Heart left ventricle (tissue), 16 donors: Measurements from ENCODE around the gene BCAN. TPM values are rescaled to one million over a fixed set of nuclear protein-coding genes. Genes with fewer than 3 reads are reported as not detected.
A peak's percentile ranks its signal among the peaks of the same experiment; 100 is the strongest.
"Not testable (repeated sequence)": the region's sequence is repeated elsewhere in the genome, so short reads cannot be mapped to it uniquely, and the experiment has no call there.

ENCODE experiments used
- ATAC-seq, 4 donors: fragments of 200-7000 bp; cut with Tn5 transposase; one replicate each; pipeline ENCODE4 v1.9.1; 2020 to 2022; ENCODE audit warnings: moderate library complexity in 4 of 4, mild to moderate bottlenecking in 3 of 4, moderate number of reproducible peaks in 1 of 4
- DNase-seq, 5 donors: peaks; one replicate each; pipeline ENCODE4 v3.0.0-alpha.2; 2020
- H3K27ac ChIP-seq, 12 donors: fragments of 200-600 bp; sonication (generic) in 4 of 12; one replicate each; pipeline versions ENCODE4 v1.5.0 to v1.8.0; 2016 to 2022; ENCODE audit warnings: mild to moderate bottlenecking in 2 of 12
- H3K27me3 ChIP-seq, 9 donors: fragments of 200-600 bp; sonication (generic) in 2 of 9; one replicate each; pipeline versions ENCODE4 v1.5.1 to v1.8.0; 2016 to 2022; ENCODE audit warnings: mild to moderate bottlenecking in 3 of 9
- H3K36me3 ChIP-seq, 9 donors: fragments of 200-600 bp; sonication (generic) in 2 of 9; one replicate each; pipeline versions ENCODE4 v1.5.0 to v1.8.0; 2018 to 2022; ENCODE audit warnings: mild to moderate bottlenecking in 2 of 9
- H3K4me1 ChIP-seq, 12 donors: fragments of 200-600 bp; sonication (generic) in 4 of 12; one replicate each; pipeline versions ENCODE4 v1.5.0 to v1.8.0; 2016 to 2022; ENCODE audit warnings: mild to moderate bottlenecking in 3 of 12
- H3K4me3 ChIP-seq, 12 donors: fragments of 200-600 bp; sonication (generic) in 4 of 12; one replicate each; pipeline versions ENCODE4 v1.5.0 to v1.8.0; 2017 to 2022; ENCODE audit warnings: mild to moderate bottlenecking in 9 of 12, moderate library complexity in 4 of 12
- H3K9me3 ChIP-seq, 12 donors: fragments of 200-600 bp; sonication (generic) in 4 of 12; one replicate each; pipeline versions ENCODE4 v1.5.0 to v1.8.0; 2016 to 2022; ENCODE audit warnings: mild to moderate bottlenecking in 1 of 12
- POLR2A ChIP-seq, 2 donors: fragments of 450-650 bp; IDR thresholded peaks; one replicate each; pipeline ENCODE4 v1.6.1; 2017; ENCODE audit warnings: antibody characterized with exemption in 2 of 2, mild to moderate bottlenecking in 2 of 2, moderate library complexity in 2 of 2
- WGBS, 4 donors: extraction: QIAGEN DNeasy Blood & Tissue Kit in 2 of 4; methylation state at CpG; one replicate each; pipeline versions ENCODE4 v1.1.5 to v1.1.7; 2013 to 2018; 5-methylcytosine and 5-hydroxymethylcytosine counted together
- intact Hi-C, 10 donors: fragments of 100-400 bp; cut with DNase I; formaldehyde crosslinking; loops; one replicate each; pipeline versions ENCODE4 v1.11.1 to v1.14.2; 2022
- polyA plus RNA-seq, 2 donors: library from polyadenylated mRNA; stranded (reverse); fragments of 200-250 nt; gene quantifications; one replicate each; pipeline ENCODE4 v1.2.3, GENCODE V29; 2013
- total RNA-seq, 9 donors: library from RNA; depleted of rRNA in 2 of 9; stranded (reverse); fragments of >200 nt in 2 of 9; fragmentation: NEBNext Ultra II Directional in 3 of 9; extraction: Animal tissue kit (Norgen Biotek cat#: 25700) in 3 of 9; gene quantifications; one replicate each; pipeline versions ENCODE4 v1.1.0 to v1.2.4, GENCODE V29; 2016 to 2023
- TF ChIP-seq, protein P1 (sequence below), 12 donors: fragments of 200-600 bp; sonication (generic) in 4 of 12; IDR thresholded peaks; one replicate each; pipeline versions ENCODE4 v1.5.0 to v1.8.0; 2018 to 2022; ENCODE audit warnings: antibody characterized with exemption in 12 of 12, mild to moderate bottlenecking in 5 of 12
- donor health status: ischemic (EF 13 %, LVEDD 7.1; RV severe dilation, severe dysfunction).
- donor health status: healthy with polysubstance abuse.
- donor health status: DM: no; HTN: yes; CAD: no.
- donor health status: DM: no; HTN: no; CAD: no.
- donor health status: ischemic (EF 25% LVEDD 6.9; RV normal size, moderate dysfunction).
- donor health status: ischemic (EF 25% LVEDD 5.7; RV mildly dilated, moderate dysfunction).
- donor health status: healthy.
- donor health status: DM: yes; HTN: yes; CAD: no.
- donor health status: ischemic (EF 35%, LVEDD 5.7; RV mildly dilated, moderate dysfunction).
- donor health status: nonischemic (EF 11% LVEDD 7.7; RV severe dilation, severe dysfunction).
- donor health status: DM: yes; HTN: yes; CAD: no.
- donor health status: PGD.
- donor health status: ischemic (EF 29% LVEDD 5.4; RV normal size, mild dysfunction).
- donor health status: nonischemic (EF 23%, LVEDD 6.1; RV moderate dilation, normal function).

Gene BCAN
- total and polyA plus RNA-seq, 11 donors: 0.09 to 0.27 (median 0.13) TPM; not detected in 5

- no peaks in the 10 kb centered on the region for H3K9me3 ChIP-seq
- TF ChIP-seq, protein P1, sequence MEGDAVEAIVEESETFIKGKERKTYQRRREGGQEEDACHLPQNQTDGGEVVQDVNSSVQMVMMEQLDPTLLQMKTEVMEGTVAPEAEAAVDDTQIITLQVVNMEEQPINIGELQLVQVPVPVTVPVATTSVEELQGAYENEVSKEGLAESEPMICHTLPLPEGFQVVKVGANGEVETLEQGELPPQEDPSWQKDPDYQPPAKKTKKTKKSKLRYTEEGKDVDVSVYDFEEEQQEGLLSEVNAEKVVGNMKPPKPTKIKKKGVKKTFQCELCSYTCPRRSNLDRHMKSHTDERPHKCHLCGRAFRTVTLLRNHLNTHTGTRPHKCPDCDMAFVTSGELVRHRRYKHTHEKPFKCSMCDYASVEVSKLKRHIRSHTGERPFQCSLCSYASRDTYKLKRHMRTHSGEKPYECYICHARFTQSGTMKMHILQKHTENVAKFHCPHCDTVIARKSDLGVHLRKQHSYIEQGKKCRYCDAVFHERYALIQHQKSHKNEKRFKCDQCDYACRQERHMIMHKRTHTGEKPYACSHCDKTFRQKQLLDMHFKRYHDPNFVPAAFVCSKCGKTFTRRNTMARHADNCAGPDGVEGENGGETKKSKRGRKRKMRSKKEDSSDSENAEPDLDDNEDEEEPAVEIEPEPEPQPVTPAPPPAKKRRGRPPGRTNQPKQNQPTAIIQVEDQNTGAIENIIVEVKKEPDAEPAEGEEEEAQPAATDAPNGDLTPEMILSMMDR (IDR thresholded peaks at IDR 0.05): no peak
- no peak for TF ChIP-seq POLR2A (IDR thresholded peaks at IDR 0.05)
- H3K36me3 ChIP-seq: peaks cover 0 to 21% (median 17%) of the 10 kb centered on the region in 9 donors
- no peak for DNase-seq
- ATAC-seq: peak in 3 of 4 donors; percentile 2 to 19 (median 7)
- intact Hi-C loops: loop anchor here in 5 of 10 donors (2.0 to 10.0 kb wide), 6 partner anchors 97 to 217 kb away; partner anchors contain the start of gene MEF2D (in 2 of the 5)
- peak overlapping the region; percentile 24 to 85 (median 72) for H3K27ac ChIP-seq
- H3K4me3 ChIP-seq: peak overlapping the region; percentile 56 to 86 (median 70)
- peaks cover 3 to 27% (median 14%) of the 10 kb centered on the region in 12 donors for H3K4me1 ChIP-seq
- WGBS, 4 donors: 74 to 79% (median 77%) methylated on average over 12 of the region's 12 CpGs
- H3K27me3 ChIP-seq: no peaks in the 10 kb centered on the region
Measured at GRCh38 chr1:156601892-156602291, 40.0 kb upstream of the BCAN start.

DNA sequence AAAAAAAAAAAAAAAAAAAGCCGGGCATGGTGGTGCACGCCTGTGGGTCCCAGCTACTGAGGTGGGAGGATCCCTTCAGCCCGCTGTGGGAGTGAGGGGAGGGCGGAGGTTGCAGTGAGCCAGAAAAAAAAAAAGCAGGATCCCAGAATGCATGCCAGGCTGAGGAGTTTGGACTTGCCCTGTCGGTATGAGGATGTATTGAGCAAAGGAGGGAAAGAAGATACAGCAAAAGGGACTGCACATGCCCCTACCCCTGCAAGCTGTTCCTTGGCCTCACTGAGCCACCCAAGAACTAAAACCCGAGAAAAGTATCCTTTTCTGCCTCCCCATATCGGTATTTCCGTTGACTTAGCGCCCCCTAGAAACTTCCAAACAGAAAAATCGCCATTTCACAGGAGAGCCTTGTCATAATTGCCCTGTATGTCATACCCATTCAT lies 39.3 kb upstream of the BCAN start:
- H3K27me3 ChIP-seq: no peaks in the 10 kb centered on the region
- no peak overlapping the region for H3K4me3 ChIP-seq
- H3K9me3 ChIP-seq: no peaks in the 10 kb centered on the region
- TF ChIP-seq POLR2A (IDR thresholded peaks at IDR 0.05): no peak
- TF ChIP-seq, protein P1 (IDR thresholded peaks at IDR 0.05): peak in 6 of 12 donors; percentile 17 to 37 (median 28)
- H3K36me3 ChIP-seq: peaks cover 0 to 15% (median 11%) of the 10 kb centered on the region in 9 donors
- 37 to 47% (median 43%) methylated on average over 10 of the region's 10 CpGs for WGBS, 4 donors
- no peak overlapping the region for H3K27ac ChIP-seq
- peaks cover 3 to 27% (median 14%) of the 10 kb centered on the region in 12 donors for H3K4me1 ChIP-seq
- intact Hi-C loops: loop anchor here in 5 of 10 donors (2.0 to 10.0 kb wide), 6 partner anchors 98 to 218 kb away; partner anchors contain the start of gene MEF2D (in 2 of the 5)
- no peak for DNase-seq
- no peak for ATAC-seq

GRCh38 chr1:156607344-156607743 lies 34.6 kb upstream of the BCAN start:
- not testable (repeated sequence) for DNase-seq, H3K27ac ChIP-seq, H3K27me3 ChIP-seq, H3K9me3 ChIP-seq, ATAC-seq, H3K36me3 ChIP-seq, H3K4me3 ChIP-seq
- WGBS, 4 donors: 82 to 92% (median 83%) methylated on average over 4 of the region's 4 CpGs
- H3K4me1 ChIP-seq: peaks cover 0 to 12% (median 6%) of the 10 kb centered on the region in 12 donors
- intact Hi-C loops: loop anchor here in 8 of 10 donors (2.0 to 10.0 kb wide), 6 partner anchors 23 to 223 kb away; partner anchors contain the start of gene MEF2D (in 1 of the 8)

DNA sequence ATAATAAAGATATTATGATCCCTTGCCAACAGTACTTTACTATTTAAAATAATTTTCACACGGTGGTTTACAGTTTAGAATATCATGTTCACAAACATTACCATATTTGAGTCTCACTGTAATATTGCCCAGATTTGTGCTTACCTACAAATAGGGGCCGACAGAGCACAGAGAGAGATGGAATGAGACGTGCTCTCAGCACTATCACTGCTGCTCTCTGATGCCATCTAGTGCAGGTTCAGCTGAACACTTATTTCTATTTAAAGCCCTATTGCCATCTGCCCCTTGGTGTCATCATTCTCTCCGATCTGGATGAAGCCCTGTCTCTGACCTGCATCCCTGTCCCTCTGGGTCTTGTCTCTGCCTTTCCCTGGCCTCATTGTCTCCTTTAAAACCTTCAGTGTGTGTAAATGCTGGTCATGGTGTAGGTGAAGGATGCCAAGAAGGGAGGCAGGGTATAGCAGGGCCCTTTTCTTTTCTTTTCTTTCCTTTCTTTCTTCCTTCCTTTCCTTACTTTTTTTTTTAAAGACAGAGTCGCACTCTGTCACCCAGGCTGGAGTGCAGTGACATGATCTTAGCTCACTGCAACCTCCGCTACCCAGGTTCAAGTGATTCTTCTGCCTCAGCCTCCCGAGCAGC lies 33.8 kb upstream of the BCAN start:
- Histone ChIP-seq H3K4me3 (no peak overlapping the region), H3K36me3 (no peaks in the 10 kb centered on the region), H3K27ac (no peak overlapping the region), H3K4me1 (peaks cover 0 to 8% (median 4%) of the 10 kb centered on the region in 12 donors), H3K27me3 (no peaks in the 10 kb centered on the region), H3K9me3 (no peaks in the 10 kb centered on the region)
- 29 to 34% (median 32%) methylated on average over 7 of the region's 7 CpGs for WGBS, 4 donors
- DNase-seq (peak in 4 of 5 donors; percentile 41 to 63 (median 60)), ATAC-seq (peak; percentile 89 to 94 (median 91))
- TF ChIP-seq POLR2A (IDR thresholded peaks at IDR 0.05): no peak
- TF ChIP-seq, protein P1 (IDR thresholded peaks at IDR 0.05): peak; percentile 55 to 84 (median 76)
- intact Hi-C loops: loop anchor here (1.0 to 10.0 kb wide), 9 partner anchors 103 to 223 kb away; partner anchors contain the start of gene MEF2D (in 1 of the 10)
